GM18519 (cell line): ENCODE results near the gene TAF1D.
"Not testable (repeated sequence)": the region's sequence is repeated elsewhere in the genome, so short reads cannot be mapped to it uniquely, and the experiment has no call there.

ENCODE experiments used
- ATAC-seq: cut with Tn5 transposase; IDR thresholded peaks from one replicate; pipeline ENCODE4 v1.9.1; 2021; ENCODE audit warnings: mild to moderate bottlenecking, moderate library complexity; ENCODE audit not compliant: unreplicated experiment, low FRiP score

The TAF1D gene

GRCh38 chr11:93751001-93751400 lies 9.7 kb upstream of the TAF1D start:
- no peak for ATAC-seq

- no peak for ATAC-seq
These were observed 5.8 kb upstream of the TAF1D start for GRCh38 chr11:93747122-93747521.

GRCh38 chr11:93746101-93746500 lies 4.8 kb upstream of the TAF1D start:
- ATAC-seq, result no peak

GRCh38 chr11:93745005-93745755 lies 3.9 kb upstream of the TAF1D start:
- not testable (repeated sequence) for ATAC-seq

- ATAC-seq, result no peak
These were observed 3.3 kb upstream of the TAF1D start for GRCh38 chr11:93744669-93745004.

- no peak for ATAC-seq
These were observed 2.0 kb upstream of the TAF1D start for GRCh38 chr11:93743291-93743690.

GRCh38 chr11:93741882-93742226 lies 559 bp upstream of the TAF1D start:
- ATAC-seq, result no peak

GRCh38 chr11:93740730-93741093 lies 583 bp downstream of the TAF1D start:
- ATAC-seq, result no peak

GRCh38 chr11:93740031-93740729 lies 1.1 kb downstream of the TAF1D start:
- no peak for ATAC-seq

- no peak for ATAC-seq
These were observed 2.6 kb downstream of the TAF1D start for GRCh38 chr11:93738647-93739081.

- ATAC-seq, result no peak
These were observed 3.2 kb downstream of the TAF1D start for GRCh38 chr11:93737904-93738612.

GRCh38 chr11:93736129-93736528 lies 5.2 kb downstream of the TAF1D start:
- ATAC-seq, result no peak

- ATAC-seq, result no peak
These were observed 5.7 kb downstream of the TAF1D start for GRCh38 chr11:93735627-93736026.

GRCh38 chr11:93734427-93735222 lies 6.7 kb downstream of the TAF1D start:
- no peak for ATAC-seq

GRCh38 chr11:93733474-93733873 lies 7.8 kb downstream of the TAF1D start:
- no peak for ATAC-seq

GRCh38 chr11:93732237-93732892 lies 8.9 kb downstream of the TAF1D start:
- no peak for ATAC-seq

GRCh38 chr11:93730108-93731107 lies 10.9 kb downstream of the TAF1D start:
- ATAC-seq, result no peak

GRCh38 chr11:93729129-93729616 lies 12.1 kb downstream of the TAF1D start:
- ATAC-seq, result no peak

GRCh38 chr11:93728792-93729128 lies 12.5 kb downstream of the TAF1D start:
- ATAC-seq, result no peak
